Neutrophil (primary cell): ENCODE data around the gene FXR2.

Experiments
- H3K27ac ChIP-seq: fragments of 200-600 bp; sonication (generic); 2 replicates; pipeline ENCODE4 v1.5.1; 2016; ENCODE audit warnings: mild to moderate bottlenecking, moderate library complexity
- H3K27me3 ChIP-seq: fragments of 200-600 bp; sonication (generic); 2 replicates; pipeline ENCODE4 v1.6.0; 2016; ENCODE audit warnings: mild to moderate bottlenecking
- H3K36me3 ChIP-seq: fragments of 200-600 bp; sonication (generic); 2 replicates; pipeline ENCODE4 v1.5.1; 2017
- H3K4me1 ChIP-seq, 2 experiments: fragments of 200-600 bp in 1 of 2; sonication (generic) in 1 of 2; 1 replicate in 1 of 2; 2 replicates in 1 of 2; pipeline versions ENCODE4 v1.5.1 to v1.6.1; 2013 to 2016; ENCODE audit warnings: low read depth in 1 of 2, low read length in 1 of 2, mild to moderate bottlenecking in 1 of 2, moderate library complexity in 1 of 2; ENCODE audit not compliant: control insufficient read depth in 1 of 2, insufficient read depth in 1 of 2
- H3K4me3 ChIP-seq, 2 experiments: fragments of 200-600 bp in 1 of 2; sonication (generic) in 1 of 2; 1 replicate in 1 of 2; 2 replicates in 1 of 2; pipeline ENCODE4 v1.5.1; 2013 to 2016; ENCODE audit warnings: low read depth in 1 of 2, low read length in 1 of 2, mild to moderate bottlenecking in 1 of 2, moderate library complexity in 1 of 2
- H3K9me3 ChIP-seq: fragments of 200-600 bp; sonication (generic); 2 replicates; pipeline ENCODE4 v1.5.1; 2016
- TF ChIP-seq, protein P1 (sequence below): fragments of 200-600 bp; sonication (generic); IDR thresholded peaks from 2 replicates; pipeline ENCODE4 v1.5.1; 2016; ENCODE audit warnings: antibody characterized with exemption

The FXR2 gene

DNA sequence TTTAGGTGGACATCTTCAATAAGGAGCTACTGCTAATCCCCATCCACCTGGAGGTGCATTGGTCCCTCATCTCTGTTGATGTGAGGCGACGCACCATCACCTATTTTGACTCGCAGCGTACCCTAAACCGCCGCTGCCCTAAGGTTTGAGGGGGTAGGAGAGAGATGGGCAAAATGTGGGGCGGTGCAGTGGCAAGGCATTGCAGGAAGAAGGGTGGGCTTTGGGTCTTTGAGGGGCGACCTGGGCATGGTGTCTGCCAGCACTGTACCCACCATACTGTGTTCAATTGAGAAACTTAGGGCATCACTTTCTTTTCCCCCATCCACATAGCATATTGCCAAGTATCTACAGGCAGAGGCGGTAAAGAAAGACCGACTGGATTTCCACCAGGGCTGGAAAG is 44.3 kb downstream of the FXR2 start:
- H3K4me1 ChIP-seq = peaks cover 29 to 31% of the 10 kb centered on the region in 2 experiments
- TF ChIP-seq, protein P1, sequence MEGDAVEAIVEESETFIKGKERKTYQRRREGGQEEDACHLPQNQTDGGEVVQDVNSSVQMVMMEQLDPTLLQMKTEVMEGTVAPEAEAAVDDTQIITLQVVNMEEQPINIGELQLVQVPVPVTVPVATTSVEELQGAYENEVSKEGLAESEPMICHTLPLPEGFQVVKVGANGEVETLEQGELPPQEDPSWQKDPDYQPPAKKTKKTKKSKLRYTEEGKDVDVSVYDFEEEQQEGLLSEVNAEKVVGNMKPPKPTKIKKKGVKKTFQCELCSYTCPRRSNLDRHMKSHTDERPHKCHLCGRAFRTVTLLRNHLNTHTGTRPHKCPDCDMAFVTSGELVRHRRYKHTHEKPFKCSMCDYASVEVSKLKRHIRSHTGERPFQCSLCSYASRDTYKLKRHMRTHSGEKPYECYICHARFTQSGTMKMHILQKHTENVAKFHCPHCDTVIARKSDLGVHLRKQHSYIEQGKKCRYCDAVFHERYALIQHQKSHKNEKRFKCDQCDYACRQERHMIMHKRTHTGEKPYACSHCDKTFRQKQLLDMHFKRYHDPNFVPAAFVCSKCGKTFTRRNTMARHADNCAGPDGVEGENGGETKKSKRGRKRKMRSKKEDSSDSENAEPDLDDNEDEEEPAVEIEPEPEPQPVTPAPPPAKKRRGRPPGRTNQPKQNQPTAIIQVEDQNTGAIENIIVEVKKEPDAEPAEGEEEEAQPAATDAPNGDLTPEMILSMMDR = no peak
- H3K27ac ChIP-seq = peak overlapping the region; percentile 92
- H3K27me3 ChIP-seq = no peaks in the 10 kb centered on the region
- H3K36me3 ChIP-seq = peaks cover 39% of the 10 kb centered on the region
- H3K9me3 ChIP-seq = no peaks in the 10 kb centered on the region
- no peak overlapping the region for H3K4me3 ChIP-seq

DNA sequence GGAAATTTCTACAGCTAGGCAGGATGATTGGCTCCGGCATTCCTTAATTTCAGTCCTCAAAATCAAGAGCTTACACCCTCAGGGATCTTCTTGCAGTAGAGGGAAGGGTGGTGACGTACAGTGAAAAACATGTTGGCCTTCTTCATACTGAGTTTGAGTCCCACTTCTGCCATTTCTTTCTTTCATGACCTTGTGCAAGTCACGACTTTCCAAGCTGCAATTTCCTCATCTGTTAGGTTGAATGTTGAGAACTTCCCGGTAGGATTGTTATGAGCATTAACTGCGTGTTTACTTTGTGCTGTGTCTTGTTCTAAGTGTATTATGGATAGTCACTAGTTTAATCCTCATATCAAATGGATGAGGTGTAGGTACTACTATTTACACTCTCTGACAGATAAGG is 45.1 kb downstream of the FXR2 start:
- Histone ChIP-seq H3K4me1 (peaks cover 21 to 23% of the 10 kb centered on the region in 2 experiments), H3K27me3 (no peaks in the 10 kb centered on the region), H3K27ac (peak overlapping the region; percentile 9), H3K4me3 (no peak overlapping the region), H3K36me3 (peaks cover 39% of the 10 kb centered on the region), H3K9me3 (no peaks in the 10 kb centered on the region)
- TF ChIP-seq, protein P1 = no peak

DNA sequence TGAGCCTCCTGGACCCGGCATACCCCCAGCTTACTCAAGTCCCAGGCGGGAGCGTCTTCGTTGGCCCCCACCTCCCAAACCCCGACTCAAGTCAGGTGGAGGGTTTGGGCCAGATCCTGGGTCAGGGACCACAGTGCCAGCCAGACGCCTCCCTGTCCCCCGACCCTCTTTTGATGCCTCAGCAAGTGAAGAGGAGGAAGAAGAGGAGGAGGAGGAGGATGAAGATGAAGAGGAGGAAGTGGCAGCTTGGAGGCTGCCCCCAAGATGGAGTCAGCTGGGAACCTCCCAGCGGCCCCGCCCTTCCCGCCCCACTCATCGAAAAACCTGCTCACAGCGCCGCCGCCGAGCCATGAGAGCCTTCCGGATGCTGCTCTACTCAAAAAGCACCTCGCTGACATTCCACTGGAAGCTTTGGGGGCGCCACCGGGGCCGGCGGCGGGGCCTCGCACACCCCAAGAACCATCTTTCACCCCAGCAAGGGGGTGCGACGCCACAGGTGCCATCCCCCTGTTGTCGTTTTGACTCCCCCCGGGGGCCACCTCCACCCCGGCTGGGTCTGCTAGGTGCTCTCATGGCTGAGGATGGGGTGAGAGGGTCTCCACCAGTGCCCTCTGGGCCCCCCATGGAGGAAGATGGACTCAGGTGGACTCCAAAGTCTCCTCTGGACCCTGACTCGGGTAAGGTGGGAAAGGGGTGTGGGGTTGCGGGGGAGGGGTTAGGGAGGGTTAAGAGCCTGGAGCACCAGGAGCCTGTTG is 51.4 kb downstream of the FXR2 start:
- H3K9me3 ChIP-seq = no peaks in the 10 kb centered on the region
- no peak overlapping the region for H3K4me3 ChIP-seq
- no peak overlapping the region for H3K27ac ChIP-seq
- H3K4me1 ChIP-seq = peaks cover 43 to 46% of the 10 kb centered on the region in 2 experiments
- TF ChIP-seq, protein P1 = no peak
- peaks cover 44% of the 10 kb centered on the region for H3K36me3 ChIP-seq
- H3K27me3 ChIP-seq = no peaks in the 10 kb centered on the region

GRCh38 chr17:7562208-7562605 is 52.5 kb downstream of the FXR2 start:
- Histone ChIP-seq H3K9me3 (no peaks in the 10 kb centered on the region), H3K27me3 (no peaks in the 10 kb centered on the region), H3K4me3 (peak overlapping the region; percentile 67 to 88), H3K4me1 (peaks cover 54 to 57% of the 10 kb centered on the region in 2 experiments), H3K27ac (peak overlapping the region; percentile 92), H3K36me3 (peaks cover 39% of the 10 kb centered on the region)
- TF ChIP-seq, protein P1 = no peak

DNA sequence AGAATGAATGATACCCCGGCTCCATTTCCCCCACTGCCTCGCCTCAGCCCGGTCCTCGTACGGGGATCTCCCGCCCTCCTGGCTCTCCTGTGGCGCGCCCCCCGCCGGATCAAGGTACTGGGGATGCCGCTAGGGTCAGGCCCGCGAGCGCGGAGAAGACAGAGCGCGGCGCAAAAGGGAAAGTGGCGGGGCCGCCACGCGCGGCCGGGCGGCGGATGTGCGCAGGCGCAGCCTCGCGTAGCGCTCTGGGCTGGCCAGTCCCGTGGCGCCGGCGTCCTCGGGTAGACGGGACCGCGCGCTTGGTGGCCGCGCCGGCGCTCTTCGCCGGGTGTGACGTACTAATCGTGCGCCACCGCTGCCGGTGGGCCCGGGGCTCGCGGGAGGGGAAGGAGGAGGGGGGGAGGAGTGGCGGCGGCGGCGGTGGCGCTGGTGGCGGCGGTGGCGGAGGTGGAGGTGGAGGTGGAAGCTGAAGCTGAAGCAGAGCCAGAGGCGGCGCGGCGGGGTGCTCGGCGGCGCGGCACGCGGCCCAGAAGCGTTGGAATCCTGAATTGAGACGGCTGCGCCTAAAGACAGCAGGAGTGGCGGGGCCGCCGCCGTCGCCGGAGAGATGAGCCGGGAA is 53.0 kb downstream of the FXR2 start, which contains the start of gene SENP3:
TSS of gene SENP3 (plus strand) at position 331 of the 619 bp plus-strand sequence. CDS start 1,158 bp downstream, outside the sequence.
- TF ChIP-seq, protein P1 = peak; percentile 65
- Histone ChIP-seq H3K9me3 (no peaks in the 10 kb centered on the region), H3K36me3 (peaks cover 34% of the 10 kb centered on the region), H3K27me3 (no peaks in the 10 kb centered on the region), H3K4me1 (peaks cover 55 to 61% of the 10 kb centered on the region in 2 experiments), H3K4me3 (peak within 1 kb of the TSS; percentile 67 to 88), H3K27ac (peak within 1 kb of the TSS; percentile 92)
